Measurements from ENCODE around the gene HOOK2. TPM values are rescaled to one million over a fixed set of nuclear protein-coding genes. Genes with fewer than 3 reads are reported as not detected.

The HOOK2 gene
- total RNA-seq, 4 donors from 2014 or later, result 49.9 to 122 (median 65.8) TPM

DNA sequence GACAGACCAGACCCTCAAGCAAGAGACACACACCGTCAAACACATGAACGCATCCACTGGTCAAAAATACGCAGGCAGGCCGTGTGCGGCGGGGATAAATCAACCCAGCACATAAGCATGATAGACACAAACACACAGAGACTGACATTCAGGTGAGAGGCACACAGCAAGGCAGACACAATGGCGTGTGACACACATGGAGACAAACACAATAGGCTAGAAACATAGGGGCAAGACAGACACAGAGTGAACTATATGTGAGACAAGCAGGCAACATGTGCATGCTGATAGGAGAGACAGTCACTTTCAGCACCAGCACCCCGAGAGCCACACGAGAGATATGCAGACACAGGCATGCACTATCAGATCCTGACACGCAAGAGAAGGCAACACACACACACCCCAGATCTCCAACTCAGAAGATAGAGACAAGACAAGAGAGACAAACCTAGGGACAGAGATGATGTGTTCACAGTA, 9.1 kb upstream of the HOOK2 start:
- TF ChIP-seq, protein P1, sequence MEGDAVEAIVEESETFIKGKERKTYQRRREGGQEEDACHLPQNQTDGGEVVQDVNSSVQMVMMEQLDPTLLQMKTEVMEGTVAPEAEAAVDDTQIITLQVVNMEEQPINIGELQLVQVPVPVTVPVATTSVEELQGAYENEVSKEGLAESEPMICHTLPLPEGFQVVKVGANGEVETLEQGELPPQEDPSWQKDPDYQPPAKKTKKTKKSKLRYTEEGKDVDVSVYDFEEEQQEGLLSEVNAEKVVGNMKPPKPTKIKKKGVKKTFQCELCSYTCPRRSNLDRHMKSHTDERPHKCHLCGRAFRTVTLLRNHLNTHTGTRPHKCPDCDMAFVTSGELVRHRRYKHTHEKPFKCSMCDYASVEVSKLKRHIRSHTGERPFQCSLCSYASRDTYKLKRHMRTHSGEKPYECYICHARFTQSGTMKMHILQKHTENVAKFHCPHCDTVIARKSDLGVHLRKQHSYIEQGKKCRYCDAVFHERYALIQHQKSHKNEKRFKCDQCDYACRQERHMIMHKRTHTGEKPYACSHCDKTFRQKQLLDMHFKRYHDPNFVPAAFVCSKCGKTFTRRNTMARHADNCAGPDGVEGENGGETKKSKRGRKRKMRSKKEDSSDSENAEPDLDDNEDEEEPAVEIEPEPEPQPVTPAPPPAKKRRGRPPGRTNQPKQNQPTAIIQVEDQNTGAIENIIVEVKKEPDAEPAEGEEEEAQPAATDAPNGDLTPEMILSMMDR (IDR thresholded peaks at IDR 0.05), result no peak
- TF ChIP-seq POLR2A (IDR thresholded peaks at IDR 0.05), result no peak
- WGBS, 2 donors, result 20 to 47% methylated on average over 10 of the region's 10 CpGs
- no peak overlapping the region for H3K4me3 ChIP-seq (ENCODE audit: low read depth, poor library complexity, severe bottlenecking)
- intact Hi-C loops (cut with DNase I; ENCODE audit: low total_unique reads), result no loop called here
- no peak for DNase-seq (ENCODE audit: low spot score in 2 of 2)

DNA sequence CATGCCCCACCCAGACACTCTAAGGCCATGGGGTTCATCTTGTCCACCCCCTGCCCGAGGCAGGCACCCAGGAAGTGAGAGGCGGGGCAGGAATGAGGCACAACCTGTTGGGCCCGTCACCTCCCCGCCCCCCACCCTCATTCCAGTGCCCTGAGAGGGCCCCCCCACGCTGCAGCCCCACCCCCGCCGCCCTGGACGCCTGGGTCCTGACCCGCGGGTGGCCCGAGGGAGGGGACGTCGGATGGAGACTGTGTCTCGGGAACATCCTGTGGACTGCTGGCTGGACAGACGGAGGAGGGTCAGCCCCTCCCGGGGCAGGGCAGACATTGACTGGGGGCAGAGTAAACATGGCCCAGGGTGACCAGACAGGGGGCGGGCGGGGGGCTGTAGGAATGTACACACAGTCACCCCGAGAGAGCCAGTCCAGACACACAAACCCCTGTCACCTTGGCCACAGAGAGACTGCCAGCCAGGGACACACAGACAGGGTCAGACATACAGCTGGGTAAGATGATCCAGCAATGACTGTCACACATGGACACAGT, 8.6 kb upstream of the HOOK2 start:
- whole genome bisulfite sequencing, 2 donors, result 4 to 15% methylated on average over 4 to 7 of the region's 19 CpGs
- no peak overlapping the region for H3K4me3 ChIP-seq (ENCODE audit: low read depth, poor library complexity, severe bottlenecking)
- TF ChIP-seq, protein P1 (IDR thresholded peaks at IDR 0.05), result no peak
- no peak for TF ChIP-seq POLR2A (IDR thresholded peaks at IDR 0.05)
- peak in 1 of 2 donors; percentile 58 for DNase-seq (ENCODE audit: low spot score in 2 of 2)
- intact Hi-C loops (cut with DNase I; ENCODE audit: low total_unique reads), result no loop called here

DNA sequence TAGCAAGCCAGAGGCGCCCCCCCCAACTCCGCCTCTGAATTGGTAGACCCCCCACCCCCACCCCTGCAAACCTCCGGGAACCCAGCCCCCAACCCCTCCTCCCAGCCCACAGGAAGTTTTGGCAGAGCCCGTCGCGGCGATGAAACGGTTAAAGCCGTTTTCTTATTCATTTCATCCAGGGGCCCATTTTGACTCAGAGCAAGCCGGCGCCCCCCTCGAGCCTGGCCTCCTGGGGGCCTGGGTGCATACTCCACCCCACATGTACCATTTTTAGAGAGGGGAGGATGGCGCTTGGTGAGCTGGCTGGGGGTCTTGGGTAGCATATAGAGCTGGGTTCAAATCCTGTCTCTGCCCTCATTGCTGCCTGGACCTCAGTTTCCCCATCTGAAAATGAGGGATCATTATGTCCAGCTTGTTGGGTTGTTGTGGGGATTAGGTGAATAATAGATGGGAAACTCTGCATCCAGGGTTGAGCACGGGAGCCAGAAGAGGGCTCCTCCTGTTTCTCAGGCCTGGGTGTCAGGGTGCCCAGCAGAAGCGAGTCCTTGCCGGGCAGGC, 8.0 kb upstream of the HOOK2 start:
- TF ChIP-seq, protein P1 (IDR thresholded peaks at IDR 0.05), result no peak
- no peak for TF ChIP-seq POLR2A (IDR thresholded peaks at IDR 0.05)
- no peak for DNase-seq (ENCODE audit: low spot score in 2 of 2)
- no peak overlapping the region for H3K4me3 ChIP-seq (ENCODE audit: low read depth, poor library complexity, severe bottlenecking)
- WGBS, 2 donors, result 6 to 10% methylated on average over 14 to 15 of the region's 16 CpGs
- intact Hi-C loops (cut with DNase I; ENCODE audit: low total_unique reads), result no loop called here

DNA sequence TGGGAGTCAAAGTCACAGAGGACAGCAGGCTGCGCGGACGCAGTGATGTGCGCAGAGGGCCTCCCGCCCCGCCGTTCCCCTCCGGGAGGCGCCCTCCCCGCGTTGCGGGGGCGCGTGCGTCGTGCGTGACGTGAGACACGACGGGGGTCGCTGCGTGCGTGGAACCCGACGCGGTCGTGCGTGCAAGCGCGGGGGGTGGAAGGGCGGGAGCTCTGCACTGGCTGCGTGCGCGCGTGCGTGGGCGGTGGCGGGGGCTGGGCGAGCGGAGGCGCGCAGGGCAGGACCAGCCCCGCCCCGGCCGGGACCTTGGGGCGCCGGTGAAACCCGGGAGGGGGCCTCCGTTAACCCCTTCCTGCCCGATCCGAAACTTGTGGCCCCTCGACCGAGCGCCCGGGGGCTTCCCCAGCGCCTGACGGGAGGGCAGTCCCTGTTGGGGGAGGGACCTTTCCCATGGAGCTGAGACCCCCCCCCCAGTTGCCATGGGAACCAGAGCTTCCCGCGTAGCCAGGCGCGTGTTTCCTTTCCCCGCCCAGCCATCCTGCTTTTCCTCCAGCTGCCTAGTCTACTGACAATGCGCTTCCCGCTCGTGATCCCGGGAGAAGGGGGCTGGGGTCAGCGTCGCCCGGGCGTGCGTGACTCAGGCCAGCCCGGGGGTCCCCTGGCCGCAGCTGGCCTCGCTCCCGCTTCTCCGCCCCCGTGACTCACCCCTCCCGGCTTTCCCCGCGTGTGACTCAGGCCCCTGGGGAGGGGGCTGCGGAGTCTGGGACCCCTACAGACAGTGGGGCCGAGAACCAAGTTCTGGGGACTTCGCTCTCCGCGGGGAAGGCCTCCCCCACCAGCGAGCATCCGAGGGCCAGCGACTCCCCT, 7.3 kb upstream of the HOOK2 start:
- intact Hi-C loops (cut with DNase I; ENCODE audit: low total_unique reads), result no loop called here
- H3K4me3 ChIP-seq (ENCODE audit: low read depth, poor library complexity, severe bottlenecking), result no peak overlapping the region
- DNase-seq (ENCODE audit: low spot score in 2 of 2), result peak; percentile 80 to 96
- 1% methylated on average over 63 to 77 of the region's 88 CpGs for WGBS, 2 donors
- TF ChIP-seq, protein P1 (IDR thresholded peaks at IDR 0.05), result no peak
- TF ChIP-seq POLR2A (IDR thresholded peaks at IDR 0.05), result no peak

DNA sequence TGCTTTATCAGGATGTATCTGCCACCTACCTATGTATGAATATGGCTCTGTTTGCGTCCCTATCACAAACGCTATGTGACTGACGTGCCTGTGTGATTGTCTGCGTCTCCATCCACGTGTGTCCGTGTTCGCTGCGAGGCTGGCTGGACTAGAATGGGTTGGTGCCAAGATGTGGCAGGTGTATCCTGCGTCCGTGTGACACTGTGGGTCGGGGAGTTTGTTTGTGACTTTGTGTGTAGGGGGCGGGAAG, 6.7 kb upstream of the HOOK2 start:
- DNase-seq (ENCODE audit: low spot score in 2 of 2), result peak in 1 of 2 donors; percentile 66
- 1% methylated on average over 12 of the region's 12 CpGs for WGBS, 2 donors
- intact Hi-C loops (cut with DNase I; ENCODE audit: low total_unique reads), result no loop called here
- no peak overlapping the region for H3K4me3 ChIP-seq (ENCODE audit: low read depth, poor library complexity, severe bottlenecking)
- TF ChIP-seq, protein P1 (IDR thresholded peaks at IDR 0.05), result no peak
- no peak for TF ChIP-seq POLR2A (IDR thresholded peaks at IDR 0.05)

All from lower leg skin (tissue), 4 donors.